Endothelial cell of umbilical vein (primary cell): ENCODE measurements around the gene LCE3D. TPM values are rescaled to one million over a fixed set of nuclear protein-coding genes. Genes with fewer than 3 reads are reported as not detected.

Source experiments
- BruUV-seq: library from RNA; stranded (reverse); fragments of 400-500 nt; replicated peaks from 2 replicates; lab custom pipeline; 2021; lab: Mats Ljungman, UMichigan
- CTCF ChIA-PET: fragments of 300-600, 350-600 bp; sonication (Branson Sonifier 250); formaldehyde crosslinking; loops from one replicate; lab custom pipeline; 2021; ENCODE audit warnings: antibody characterized with exemption, inconsistent platforms; lab: Charles Lee
- POLR2A ChIA-PET: fragments of 300-600, 350-600 bp; sonication (Branson Sonifier 250); formaldehyde crosslinking; loops from one replicate; lab custom pipeline; 2021; ENCODE audit warnings: antibody characterized with exemption, inconsistent platforms; lab: Charles Lee
- DNase-seq: peaks from one replicate; pipeline ENCODE4 v3.0.0-alpha.2; 2011; ENCODE audit warnings: low read depth, low spot score
- FAIRE-seq: peaks from 2 replicates; lab custom pipeline; 2011; peaks lifted over from hg19 to GRCh38; lab: Jason Lieb, UNC
- H2AFZ ChIP-seq: 2 replicates; pipeline ENCODE4 v1.6.0; 2012; ENCODE audit warnings: low read depth, low read length, control low read depth, inconsistent platforms
- H3K27ac ChIP-seq: 2 replicates; pipeline ENCODE4 v1.5.1; 2011; ENCODE audit warnings: low read depth, mild to moderate bottlenecking, control low read depth, low read length, moderate library complexity; ENCODE audit not compliant: insufficient read depth
- H3K27me3 ChIP-seq, 2 experiments: 2 replicates each; pipeline versions ENCODE4 v1.6.0 to v1.6.1; 2011; ENCODE audit warnings: low read length in 2 of 2, mixed read lengths in 1 of 2; ENCODE audit not compliant: control insufficient read depth in 2 of 2, insufficient read depth in 2 of 2
- H3K36me3 ChIP-seq, 2 experiments: 2 replicates in 1 of 2; 3 replicates in 1 of 2; pipeline ENCODE4 v1.5.1; 2011; ENCODE audit warnings: low read length in 2 of 2, mild to moderate bottlenecking in 1 of 2, moderate library complexity in 1 of 2; ENCODE audit not compliant: control insufficient read depth in 2 of 2, insufficient read depth in 2 of 2; ENCODE audit errors: extremely low read depth in 1 of 2
- H3K4me1 ChIP-seq: 3 replicates; pipeline ENCODE4 v1.5.1; 2011; ENCODE audit warnings: mild to moderate bottlenecking, low read length; ENCODE audit not compliant: control insufficient read depth, insufficient read depth; ENCODE audit errors: extremely low read depth
- H3K4me2 ChIP-seq: 2 replicates; pipeline ENCODE4 v1.6.1; 2011; ENCODE audit warnings: low read length, control low read depth, mixed read lengths; ENCODE audit not compliant: insufficient read depth
- H3K4me3 ChIP-seq, 3 experiments: fragments of 200-600 bp in 1 of 3; sonication (generic), shearing (Covaris generic) in 1 of 3; replicated peaks in 1 of 3; 2 replicates each; pipeline ENCODE4 v1.5.1; 2011 to 2016; ENCODE audit warnings: control low read depth in 3 of 3, low read length in 3 of 3, mild to moderate bottlenecking in 2 of 3, inconsistent platforms in 1 of 3, low read depth in 1 of 3, moderate library complexity in 1 of 3; ENCODE audit not compliant: insufficient read depth in 1 of 3
- H3K79me2 ChIP-seq: 2 replicates; pipeline ENCODE4 v1.6.0; 2012; ENCODE audit warnings: low read length, inconsistent platforms; ENCODE audit not compliant: control insufficient read depth, insufficient read depth
- H3K9ac ChIP-seq: replicated peaks from 2 replicates; pipeline ENCODE3; 2011; ENCODE audit warnings: low read length, control low read depth; ENCODE audit not compliant: insufficient read depth; ENCODE audit errors: extremely low read depth
- H3K9me1 ChIP-seq: replicated peaks from 3 replicates; pipeline ENCODE4 v1.6.0; 2011; ENCODE audit warnings: mild to moderate bottlenecking, low read length; ENCODE audit not compliant: control insufficient read depth, insufficient read depth; ENCODE audit errors: extremely low read depth
- H3K9me3 ChIP-seq: replicated peaks from 2 replicates; pipeline ENCODE4 v1.5.1; 2012; ENCODE audit warnings: low read length, inconsistent platforms; ENCODE audit not compliant: control insufficient read depth, insufficient read depth
- H4K20me1 ChIP-seq: replicated peaks from 2 replicates; pipeline ENCODE3; 2011; ENCODE audit warnings: mild to moderate bottlenecking, low read length; ENCODE audit not compliant: control insufficient read depth, insufficient read depth; ENCODE audit errors: extremely low read depth
- CTCF ChIP-seq, 2 donors: IDR thresholded peaks; 1 replicate in 1 of 2; 2 replicates in 1 of 2; pipeline ENCODE4 v1.5.1; 2011; ENCODE audit warnings: low read length in 2 of 2, mild to moderate bottlenecking in 2 of 2, moderate library complexity in 2 of 2, control low read depth in 1 of 2, inconsistent platforms in 1 of 2, low read depth in 1 of 2; ENCODE audit not compliant: insufficient read depth in 1 of 2; ENCODE audit errors: extremely low read depth in 1 of 2
- EZH2 ChIP-seq: IDR thresholded peaks from 2 replicates; pipeline ENCODE4 v1.6.1; 2012; ENCODE audit warnings: borderline replicate concordance, low read depth, mild to moderate bottlenecking, moderate library complexity, low read length, inconsistent platforms; ENCODE audit not compliant: severe bottlenecking
- FOS ChIP-seq: IDR thresholded peaks from 2 replicates; pipeline ENCODE4 v1.6.1; 2011; ENCODE audit warnings: mild to moderate bottlenecking, low read length, moderate library complexity, borderline replicate concordance; ENCODE audit not compliant: insufficient read depth
- GATA2 ChIP-seq: IDR thresholded peaks from 2 replicates; pipeline ENCODE4 v1.7.0; 2011; ENCODE audit warnings: low read depth, mild to moderate bottlenecking, moderate library complexity, mixed read lengths, low read length; ENCODE audit not compliant: insufficient read length, insufficient read depth
- JUN ChIP-seq: IDR thresholded peaks from 2 replicates; pipeline ENCODE4 v1.6.1; 2011; ENCODE audit warnings: borderline replicate concordance, low read depth; ENCODE audit not compliant: insufficient read length, insufficient read depth
- MYC ChIP-seq: IDR thresholded peaks from one replicate; pipeline ENCODE4 v1.6.1; 2011; ENCODE audit warnings: mild to moderate bottlenecking, low read depth, low read length
- POLR2A ChIP-seq: IDR thresholded peaks from 2 replicates; pipeline ENCODE4 v1.6.1; 2012; ENCODE audit warnings: low read depth, mild to moderate bottlenecking, control low read depth, low read length
- POLR2AphosphoS5 ChIP-seq: IDR thresholded peaks from 2 replicates; pipeline ENCODE4 v1.6.1; 2012; ENCODE audit warnings: low read depth, mild to moderate bottlenecking, control low read depth, low read length, moderate library complexity; ENCODE audit not compliant: insufficient read depth
- dilution Hi-C: fragments of 300-500 bp; cut with MboI; formaldehyde crosslinking; loops from one replicate; pipeline ENCODE4 v1.15.0; 2019; ENCODE audit warnings: low sequenced_read_pairs; ENCODE audit not compliant: extremely low pct_ligation_motif_present
- intact Hi-C: fragments of 100-400 bp; cut with micrococcal nuclease; formaldehyde crosslinking; loops from one replicate; pipeline ENCODE4 v1.10.0; 2022
- polyA plus RNA-seq, 4 experiments: library from polyadenylated mRNA; depleted of rRNA in 3 of 4; stranded (reverse) in 3 of 4; unstranded in 1 of 4; fragments of >200 nt; gene quantifications; 2 replicates each; pipeline versions ENCODE4 v1.2.1 to v1.2.3, GENCODE V29; 2011 to 2012; ENCODE audit warnings: missing spikeins in 1 of 4
- total RNA-seq: library from RNA; stranded (reverse); gene quantifications from 2 replicates; pipeline ENCODE4 v1.2.3, GENCODE V29; 2021
- TF ChIP-seq, protein P1 (sequence below): IDR thresholded peaks from 2 replicates; pipeline ENCODE4 v1.6.1; 2011; ENCODE audit not compliant: insufficient read depth, insufficient read length

The LCE3D gene
- total and polyA plus RNA-seq, 2 donors (not counting 3 experiments of a cell fraction or from before 2014, with no cell fraction given): not detected

GRCh38 chr1:152577168-152577567 lies 3.1 kb downstream of the LCE3D start:
- Histone ChIP-seq H3K36me3 (no peaks in the 10 kb centered on the region), H2AFZ (no peak overlapping the region), H3K9me3 (peaks cover 2% of the 10 kb centered on the region), H3K27ac (no peak overlapping the region), H3K79me2 (no peaks in the 10 kb centered on the region), H3K9ac (no peak overlapping the region), H3K4me1 (no peaks in the 10 kb centered on the region), H4K20me1 (no peaks in the 10 kb centered on the region), H3K27me3 (no peaks in the 10 kb centered on the region), H3K4me2 (no peak overlapping the region), H3K4me3 (no peak overlapping the region), H3K9me1 (no peaks in the 10 kb centered on the region)
- FAIRE-seq (no peak), DNase-seq (no peak)
- no TSS peak for BruUV-seq
- ChIA-PET CTCF (no interaction called here), POLR2A (no interaction called here)
- TF ChIP-seq, protein P1, sequence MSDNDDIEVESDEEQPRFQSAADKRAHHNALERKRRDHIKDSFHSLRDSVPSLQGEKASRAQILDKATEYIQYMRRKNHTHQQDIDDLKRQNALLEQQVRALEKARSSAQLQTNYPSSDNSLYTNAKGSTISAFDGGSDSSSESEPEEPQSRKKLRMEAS: no peak
- TF ChIP-seq EZH2 (no peak), CTCF (IDR thresholded peaks at IDR 0.05; ENCODE audit: extremely low read depth in 1 of 2, insufficient read depth in 1 of 2, low read depth in 1 of 2, low read length in 2 of 2) (no peak), MYC (no peak), JUN (no peak), POLR2A (no peak), FOS (no peak), POLR2AphosphoS5 (no peak), GATA2 (no peak)
- dilution Hi-C loops: no loop called here
- intact Hi-C loops: no loop called here
